EH (cell line): Measurements from ENCODE around the gene UQCRC1.

Experiments used
- DNase-seq: peaks from one replicate; pipeline ENCODE4 v3.0.0-alpha.2; 2015; ENCODE audit warnings: low read depth

The UQCRC1 gene

GRCh38 chr3:48598323-48599076 lies 10.9 kb downstream of the UQCRC1 start:
- DNase-seq: peak; percentile 98

DNA sequence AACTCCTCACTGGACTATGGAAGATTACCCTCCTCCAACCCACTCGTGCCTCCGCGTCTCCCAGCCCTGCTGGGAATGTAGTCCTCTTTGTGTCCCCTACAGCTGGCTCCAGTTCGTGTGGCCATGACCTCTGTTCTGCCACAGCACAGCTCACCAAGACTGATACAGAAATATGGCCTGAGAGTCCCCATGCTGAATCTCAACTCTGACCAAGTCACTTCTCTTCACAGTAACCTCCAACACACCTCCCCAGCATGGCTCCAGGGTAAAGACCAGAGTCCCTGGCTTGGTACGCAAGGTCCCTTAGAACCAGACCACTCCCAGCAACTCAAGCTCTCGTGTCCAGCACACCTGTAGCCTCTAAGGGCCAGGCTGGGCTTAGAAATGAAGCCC lies 12.0 kb downstream of the UQCRC1 start:
- DNase-seq: peak; percentile 5

DNA sequence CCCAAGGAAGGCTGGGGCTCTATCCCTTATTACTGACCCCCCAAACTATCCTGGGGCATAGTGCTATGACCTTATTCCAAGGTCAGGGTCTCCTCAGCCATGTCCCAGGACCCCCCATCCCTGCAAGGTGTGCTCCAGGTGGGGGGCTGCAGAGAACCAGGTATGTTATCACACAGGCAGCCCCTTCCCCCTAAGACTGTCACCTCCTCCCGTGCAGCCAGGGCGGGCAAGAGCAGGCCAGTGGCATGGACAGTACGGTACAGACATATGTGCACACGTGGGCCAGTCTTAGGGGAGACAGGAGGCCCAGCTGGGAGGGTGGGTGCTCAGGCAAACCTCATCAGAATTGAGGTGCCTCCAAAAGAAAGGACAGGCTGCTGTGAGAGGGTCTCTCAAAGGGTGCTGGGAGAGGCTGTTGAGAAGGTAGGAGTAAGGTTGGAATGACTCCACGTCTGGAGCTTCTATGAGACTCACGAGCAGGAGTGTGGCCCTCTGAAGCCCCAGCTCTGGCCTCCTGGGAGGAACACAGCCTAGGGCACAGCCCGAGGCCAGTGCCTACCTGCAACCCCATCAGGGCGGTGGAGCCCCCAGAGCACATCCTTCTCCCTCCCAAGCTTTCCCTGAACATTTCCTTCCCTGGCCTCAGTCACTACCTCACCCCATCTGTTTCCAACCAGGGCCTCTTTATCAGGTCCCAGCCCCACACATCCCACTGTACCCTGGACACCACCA lies 12.6 kb downstream of the UQCRC1 start:
- no peak for DNase-seq

GRCh38 chr3:48596157-48596556 lies 13.3 kb downstream of the UQCRC1 start:
- DNase-seq: no peak

- peak; percentile 96 for DNase-seq
Observed at GRCh38 chr3:48595526-48596121, 13.8 kb downstream of the UQCRC1 start.

DNA sequence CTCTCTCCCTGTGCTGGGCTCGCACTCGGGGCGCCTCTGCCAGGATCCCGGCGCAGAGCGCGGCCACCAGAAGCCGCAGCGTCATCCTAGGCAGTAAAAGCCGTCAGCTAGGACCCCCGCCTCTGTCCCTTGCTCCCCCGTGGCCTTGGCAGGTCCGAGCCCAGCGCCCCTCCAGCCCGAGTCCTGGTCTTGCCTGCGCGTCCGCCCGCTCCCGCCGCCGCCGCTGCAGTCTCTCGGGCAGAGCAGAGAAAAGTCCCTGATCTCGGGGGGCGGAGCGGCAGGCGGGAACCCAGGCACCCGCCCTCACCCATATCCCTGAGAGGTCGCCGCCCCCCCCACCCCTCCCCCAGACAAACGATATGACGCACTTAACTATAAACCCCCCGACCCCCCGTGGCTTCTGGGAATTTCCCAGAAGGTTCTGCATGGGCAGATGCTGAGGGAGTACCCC lies 14.3 kb downstream of the UQCRC1 start, which contains the start of gene COL7A1:
TSS of gene COL7A1 (minus strand) at position 255 of the 451 bp plus-strand sequence. CDS start at position 85, 170 bp downstream.
- no peak for DNase-seq

DNA sequence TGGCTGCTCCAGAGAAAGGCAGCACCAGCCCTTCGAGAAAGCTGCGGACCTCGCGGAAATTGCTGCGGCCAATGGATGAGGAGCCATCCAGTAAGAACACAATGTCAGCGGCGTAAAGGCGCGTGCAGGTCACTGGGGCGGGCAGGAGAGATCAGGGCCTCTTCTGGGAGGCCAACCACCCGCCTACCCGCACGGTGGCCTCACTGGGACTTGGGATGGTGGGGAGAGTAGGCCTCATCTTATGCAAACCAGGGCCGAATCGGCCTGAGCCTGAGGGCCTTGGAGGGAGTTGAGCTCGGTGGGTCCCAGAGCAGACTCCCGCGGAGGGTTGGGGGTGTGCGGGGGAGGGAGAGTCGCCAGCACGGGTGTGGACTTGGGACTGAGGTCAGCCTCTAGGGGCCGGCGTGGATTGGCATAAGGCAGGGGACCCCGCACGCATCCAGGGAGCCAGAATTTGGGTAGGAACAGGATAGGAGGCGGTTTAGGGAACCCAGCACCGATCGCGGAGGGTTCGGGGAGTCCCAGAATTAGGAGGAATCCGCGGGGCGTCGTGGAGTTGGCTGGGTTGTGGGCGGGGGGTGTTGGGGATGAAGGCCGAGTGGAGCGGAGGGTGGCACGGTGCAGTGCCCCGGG lies 14.9 kb downstream of the UQCRC1 start:
- peak; percentile 77 for DNase-seq

DNA sequence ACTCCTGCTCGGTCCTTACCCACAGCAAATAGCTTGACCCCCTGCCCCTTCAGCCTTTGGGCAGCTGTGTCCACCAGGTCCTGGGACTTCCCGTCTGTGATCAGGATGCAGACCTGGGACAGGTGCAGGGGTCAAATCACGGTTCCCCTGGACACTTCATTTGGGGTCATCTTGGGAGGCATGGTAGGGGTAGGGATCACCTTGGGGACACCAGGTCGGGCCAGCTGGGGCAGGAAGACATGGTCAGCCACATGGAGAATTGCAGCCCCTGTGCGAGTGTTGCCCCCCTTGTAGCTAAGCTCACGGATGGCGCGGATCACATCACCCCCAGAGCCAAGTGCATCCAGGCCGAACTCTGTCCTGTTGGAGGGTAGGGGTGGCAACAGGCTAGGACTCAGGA lies 16.1 kb downstream of the UQCRC1 start:
- DNase-seq: no peak

- peak; percentile 42 for DNase-seq
Observed at GRCh38 chr3:48592519-48593087, 16.8 kb downstream of the UQCRC1 start.

- no peak for DNase-seq
Observed at GRCh38 chr3:48591886-48592518, 17.4 kb downstream of the UQCRC1 start.

DNA sequence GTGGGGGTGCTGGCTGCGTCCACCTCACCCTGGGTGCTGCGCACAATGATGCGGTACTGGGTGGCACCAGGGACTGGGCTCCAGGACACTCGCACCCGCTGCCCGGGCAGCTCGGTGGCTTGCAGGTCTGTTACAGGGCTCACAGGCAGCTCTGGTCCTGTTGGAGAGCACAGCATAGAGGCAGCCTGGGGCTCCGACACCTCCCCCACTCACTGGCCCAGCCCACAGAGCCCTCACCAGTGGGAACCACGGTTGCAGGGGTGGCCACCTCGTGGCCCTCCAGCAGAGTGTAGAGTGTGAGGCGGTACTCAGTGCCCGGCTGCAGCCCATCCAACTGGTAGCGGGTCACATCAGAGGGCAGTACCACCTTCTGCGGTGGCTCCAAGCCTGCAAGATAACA lies 18.0 kb downstream of the UQCRC1 start:
- no peak for DNase-seq

GRCh38 chr3:48588230-48588629 lies 21.2 kb downstream of the UQCRC1 start:
- DNase-seq: no peak

- no peak for DNase-seq
Observed at GRCh38 chr3:48587686-48588085, 21.8 kb downstream of the UQCRC1 start.

GRCh38 chr3:48585411-48585810 lies 24.0 kb downstream of the UQCRC1 start:
- no peak for DNase-seq

DNA sequence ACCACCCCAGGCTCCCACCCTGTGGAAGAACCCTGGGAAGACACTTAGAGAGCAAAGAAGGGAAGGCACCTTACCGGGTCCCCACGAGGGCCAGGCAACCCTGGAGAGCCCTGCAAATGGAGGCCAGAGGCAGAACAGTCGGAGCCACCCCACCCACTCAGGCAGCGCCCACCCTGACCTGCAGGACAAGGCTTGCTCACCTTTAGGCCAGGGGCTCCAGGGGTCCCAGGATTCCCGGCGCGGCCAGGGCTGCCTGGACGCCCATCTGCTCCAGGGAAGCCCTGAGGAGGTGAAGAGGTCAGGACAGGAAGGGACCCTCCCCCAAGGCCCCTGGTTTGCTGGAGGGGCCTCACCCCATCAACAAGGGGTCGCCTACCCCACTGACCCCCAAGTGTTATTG lies 24.6 kb downstream of the UQCRC1 start:
- no peak for DNase-seq

DNA sequence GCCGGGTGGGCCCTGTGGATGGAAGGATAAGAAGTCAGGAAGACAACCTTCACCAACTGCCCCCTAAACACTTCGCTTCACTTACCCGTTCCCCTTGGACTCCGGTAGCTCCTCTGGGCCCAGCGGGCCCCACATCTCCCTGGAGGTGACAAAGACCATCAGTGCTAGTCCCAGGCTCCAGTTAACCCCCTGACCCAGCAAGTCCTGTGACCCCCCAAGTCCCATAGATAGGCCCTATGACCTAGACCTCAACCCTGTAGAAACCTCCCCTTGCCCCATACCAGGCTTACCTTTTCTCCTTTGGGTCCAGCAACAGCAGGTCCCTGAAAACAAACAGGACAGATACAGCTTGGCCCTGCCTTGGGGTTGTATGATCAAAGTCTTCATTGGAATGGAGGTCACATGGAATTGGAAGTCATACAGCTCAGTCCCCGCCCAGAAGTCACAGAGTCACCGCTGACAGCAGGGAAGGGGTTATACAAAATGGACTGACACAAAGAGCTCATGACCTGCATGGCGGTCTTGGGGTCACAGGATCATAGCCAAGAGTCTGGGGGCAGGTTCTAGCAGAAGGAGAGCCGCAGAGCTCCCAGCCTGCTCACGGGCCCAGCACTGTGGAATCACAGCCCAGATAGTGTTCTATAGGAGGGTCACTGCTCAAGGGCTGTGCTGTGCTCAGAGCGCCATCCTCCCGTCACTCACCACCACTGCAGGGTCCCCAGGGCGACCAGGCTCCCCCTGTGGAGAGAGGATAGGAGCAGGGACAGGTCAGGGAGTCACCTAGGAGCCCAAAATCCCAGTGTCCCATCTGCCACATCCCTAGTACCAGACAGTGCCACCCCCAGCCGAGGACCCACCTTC lies 27.6 kb downstream of the UQCRC1 start:
- DNase-seq: no peak

DNA sequence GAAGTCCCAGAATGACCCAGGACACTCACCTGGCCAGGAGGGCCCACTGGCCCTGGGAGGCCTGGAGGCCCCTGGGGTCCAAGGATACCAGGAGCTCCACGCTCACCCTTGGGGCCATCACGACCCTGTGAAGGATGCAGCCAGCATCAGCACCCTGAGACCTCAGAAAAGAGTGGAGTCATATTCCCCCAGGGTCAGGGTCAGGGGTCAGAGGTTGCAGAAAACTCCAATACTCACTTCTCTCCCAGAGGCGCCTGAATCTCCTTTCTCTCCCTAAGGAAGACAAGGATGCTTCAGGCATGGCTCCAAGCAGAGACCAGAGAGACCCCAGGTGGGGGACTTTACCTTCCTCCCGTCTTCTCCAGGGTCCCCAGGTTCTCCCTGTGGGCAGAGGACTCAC lies 32.8 kb downstream of the UQCRC1 start:
- DNase-seq: no peak

- no peak for DNase-seq
Observed at GRCh38 chr3:48575366-48575765, 34.1 kb downstream of the UQCRC1 start.

DNA sequence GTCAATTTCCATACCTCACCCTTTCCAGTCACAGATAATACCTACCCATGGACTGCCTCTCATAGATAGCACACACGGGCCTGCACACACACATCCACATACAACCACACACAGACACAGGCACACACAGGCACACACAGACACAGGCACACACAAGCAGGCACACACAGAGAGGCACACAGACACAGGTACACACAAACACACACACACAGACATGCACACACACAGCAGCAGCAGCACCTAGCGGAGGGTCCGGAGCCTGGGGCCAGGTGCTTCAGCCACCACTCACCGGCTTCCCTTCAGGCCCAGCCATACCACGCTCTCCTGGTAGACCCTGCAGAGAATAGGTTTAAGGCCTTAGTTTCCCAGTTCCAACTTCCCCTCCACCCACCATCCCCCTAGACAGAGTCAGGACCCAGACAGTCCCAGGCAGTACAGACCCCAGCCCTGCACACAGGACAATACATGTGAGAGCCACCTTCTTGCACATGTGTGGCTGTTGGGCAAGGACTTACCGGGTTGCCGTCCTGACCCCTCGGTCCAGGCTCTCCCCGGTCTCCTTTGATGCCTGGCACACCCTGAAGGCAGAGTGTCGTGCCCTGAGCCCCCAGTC lies 35.4 kb downstream of the UQCRC1 start:
- DNase-seq: no peak

- no peak for DNase-seq
Observed at GRCh38 chr3:48572517-48572916, 36.9 kb downstream of the UQCRC1 start.
